Naive thymus-derived CD4-positive, alpha-beta T cell (primary cell): Measurements from ENCODE around the gene LDAH. TPM values are rescaled to one million over a fixed set of nuclear protein-coding genes. Genes with fewer than 3 reads are reported as not detected.
A peak's percentile ranks its signal among the peaks of the same experiment; 100 is the strongest.
"Not testable (repeated sequence)": the region's sequence is repeated elsewhere in the genome, so short reads cannot be mapped to it uniquely, and the experiment has no call there.

ENCODE experiments used
- ATAC-seq: fragments of 150-1000 bp; cut with Tn5 transposase; 2 replicates; pipeline ENCODE4 v1.10.0; 2021; ENCODE audit warnings: mild to moderate bottlenecking, moderate library complexity
- CTCF ChIA-PET: fragments of 350-600 bp; sonication (Branson Sonifier 250); formaldehyde crosslinking; loops from one replicate; lab custom pipeline; 2021; ENCODE audit warnings: antibody characterized with exemption; lab: Charles Lee
- POLR2A ChIA-PET: fragments of 350-600 bp; sonication (Branson Sonifier 250); formaldehyde crosslinking; loops from one replicate; lab custom pipeline; 2021; ENCODE audit warnings: antibody characterized with exemption, inconsistent platforms; lab: Charles Lee
- DNase-seq, 9 donors: peaks; one replicate each; pipeline versions ENCODE4 v3.0.0 to v3.0.0-alpha.2; 2020 to 2022; ENCODE audit warnings: mixed read lengths in 1 of 9
- H3K27ac ChIP-seq: one replicate; pipeline ENCODE4 v1.7.0; 2013; ENCODE audit warnings: mild to moderate bottlenecking, low read depth, low read length, moderate library complexity
- H3K27me3 ChIP-seq, 2 donors: one replicate each; pipeline ENCODE4 v1.7.0; 2013; ENCODE audit warnings: low read length in 2 of 2, mild to moderate bottlenecking in 2 of 2, moderate library complexity in 2 of 2; ENCODE audit not compliant: control insufficient read depth in 2 of 2, insufficient read depth in 2 of 2
- H3K36me3 ChIP-seq, 3 experiments: 1 replicate in 2 of 3; 2 replicates in 1 of 3; pipeline ENCODE4 v1.7.0; 2013; ENCODE audit warnings: low read length in 3 of 3, mild to moderate bottlenecking in 3 of 3, moderate library complexity in 1 of 3; ENCODE audit not compliant: insufficient read depth in 3 of 3, control insufficient read depth in 2 of 3
- H3K4me1 ChIP-seq, 2 donors: one replicate each; pipeline ENCODE4 v1.7.0; 2013; ENCODE audit warnings: low read length in 2 of 2, mild to moderate bottlenecking in 2 of 2, moderate library complexity in 1 of 2; ENCODE audit not compliant: control insufficient read depth in 2 of 2, insufficient read depth in 2 of 2
- H3K4me3 ChIP-seq: 2 replicates; pipeline ENCODE4 v1.7.0; 2013; ENCODE audit warnings: mild to moderate bottlenecking, low read length
- H3K9me3 ChIP-seq, 3 experiments: 1 replicate in 2 of 3; 2 replicates in 1 of 3; pipeline ENCODE4 v1.7.0; 2013; ENCODE audit warnings: low read length in 3 of 3; ENCODE audit not compliant: control insufficient read depth in 2 of 3
- H3K27ac Mint-ChIP-seq, 9 donors: one replicate each; pipeline ENCODE4 v1.8.0; 2020 to 2022; ENCODE audit warnings: mixed read lengths in 9 of 9, mild to moderate bottlenecking in 8 of 9, moderate library complexity in 5 of 9, inconsistent platforms in 2 of 9
- H3K27me3 Mint-ChIP-seq, 5 donors: one replicate each; pipeline ENCODE4 v1.8.0; 2021 to 2022; ENCODE audit warnings: mixed read lengths in 5 of 5, mild to moderate bottlenecking in 1 of 5
- H3K36me3 Mint-ChIP-seq, 5 donors: one replicate each; pipeline ENCODE4 v1.8.0; 2020 to 2022; ENCODE audit warnings: mixed read lengths in 5 of 5, mild to moderate bottlenecking in 3 of 5, inconsistent platforms in 1 of 5
- H3K4me1 Mint-ChIP-seq, 7 donors: one replicate each; pipeline ENCODE4 v1.8.0; 2020 to 2022; ENCODE audit warnings: mixed read lengths in 7 of 7, mild to moderate bottlenecking in 3 of 7, inconsistent platforms in 1 of 7
- H3K4me3 Mint-ChIP-seq, 10 donors: one replicate each; pipeline ENCODE4 v1.8.0; 2020 to 2022; ENCODE audit warnings: mild to moderate bottlenecking in 10 of 10, mixed read lengths in 10 of 10, moderate library complexity in 6 of 10, inconsistent platforms in 2 of 10
- H3K9me3 Mint-ChIP-seq, 11 donors: one replicate each; pipeline ENCODE4 v1.8.0; 2020 to 2022; ENCODE audit warnings: mixed read lengths in 11 of 11, mild to moderate bottlenecking in 4 of 11, inconsistent platforms in 1 of 11, moderate library complexity in 1 of 11
- intact Hi-C, 2 donors: fragments of 100-400 bp; cut with micrococcal nuclease; formaldehyde crosslinking; loops; one replicate each; pipeline ENCODE4 v1.15.1; 2023
- polyA plus RNA-seq, 2 donors: library from polyadenylated mRNA; unstranded; fragments of 300-500 nt; fragmentation: Illumina TruSeq; gene quantifications; one replicate each; pipeline ENCODE4 v1.2.3, GENCODE V29; 2021
- total RNA-seq, 6 experiments: library from RNA in 5 of 6; stranded (reverse) in 5 of 6; gene quantifications; 1 replicate in 5 of 6; 2 replicates in 1 of 6; pipeline ENCODE4 v1.2.3 and lab custom pipeline; 2021 to 2026

The LDAH gene
- total and polyA plus RNA-seq, 7 experiments from 2014 or later, result 8.6 to 29.8 (median 15.8) TPM

- CTCF ChIA-PET, result no interaction called here
- H3K27ac Mint-ChIP-seq, result no peak overlapping the region
- H3K4me1 Mint-ChIP-seq, result peaks cover 0 to 22% (median 17%) of the 10 kb centered on the region in 7 donors
- intact Hi-C loops, result no loop called here
- no peaks in the 10 kb centered on the region for H3K27me3 Mint-ChIP-seq
- ATAC-seq (no peak), DNase-seq (no peak)
- POLR2A ChIA-PET, result no interaction called here
- Histone ChIP-seq H3K4me3 (no peak overlapping the region), H3K36me3 (peaks cover 0 to 3% (median 0%) of the 10 kb centered on the region in 3 experiments), H3K27ac (no peak overlapping the region), H3K4me1 (no peaks in the 10 kb centered on the region), H3K27me3 (no peaks in the 10 kb centered on the region), H3K9me3 (no peaks in the 10 kb centered on the region)
- H3K36me3 Mint-ChIP-seq, result peaks cover 0 to 20% (median 16%) of the 10 kb centered on the region in 5 donors
- H3K4me3 Mint-ChIP-seq, result no peak overlapping the region
- H3K9me3 Mint-ChIP-seq, result peaks cover 0 to 4% (median 0%) of the 10 kb centered on the region in 11 donors
Measured at GRCh38 chr2:20803226-20803682, 19.6 kb downstream of the LDAH start.

GRCh38 chr2:20797096-20797495 is 25.8 kb downstream of the LDAH start:
- ChIA-PET POLR2A (no interaction called here), CTCF (no interaction called here)
- H3K4me3 ChIP-seq, result no peak overlapping the region
- H3K27me3 Mint-ChIP-seq, result no peaks in the 10 kb centered on the region
- no peak overlapping the region for H3K27ac ChIP-seq
- peaks cover 1 to 31% (median 7%) of the 10 kb centered on the region in 11 donors for H3K9me3 Mint-ChIP-seq
- peaks cover 0 to 24% (median 0%) of the 10 kb centered on the region in 3 experiments for H3K36me3 ChIP-seq
- peaks cover 0 to 31% (median 21%) of the 10 kb centered on the region in 7 donors for H3K4me1 Mint-ChIP-seq
- H3K36me3 Mint-ChIP-seq, result peaks cover 24 to 79% (median 69%) of the 10 kb centered on the region in 5 donors
- no peak overlapping the region for H3K4me3 Mint-ChIP-seq
- peaks cover 0 to 4% (median 0%) of the 10 kb centered on the region in 3 experiments for H3K9me3 ChIP-seq
- no peaks in the 10 kb centered on the region for H3K27me3 ChIP-seq
- H3K27ac Mint-ChIP-seq, result no peak overlapping the region
- ATAC-seq (no peak), DNase-seq (no peak)
- intact Hi-C loops, result no loop called here
- H3K4me1 ChIP-seq, result no peaks in the 10 kb centered on the region

GRCh38 chr2:20796374-20796791 is 26.5 kb downstream of the LDAH start:
- H3K4me1 Mint-ChIP-seq, result peaks cover 0 to 31% (median 21%) of the 10 kb centered on the region in 7 donors
- H3K4me3 Mint-ChIP-seq, result no peak overlapping the region
- H3K9me3 Mint-ChIP-seq, result peaks cover 1 to 31% (median 7%) of the 10 kb centered on the region in 11 donors
- H3K4me3 ChIP-seq, result no peak overlapping the region
- peaks cover 0 to 4% (median 0%) of the 10 kb centered on the region in 3 experiments for H3K9me3 ChIP-seq
- peaks cover 0 to 26% (median 0%) of the 10 kb centered on the region in 3 experiments for H3K36me3 ChIP-seq
- no peak overlapping the region for H3K27ac Mint-ChIP-seq
- DNase-seq (no peak), ATAC-seq (no peak)
- intact Hi-C loops, result no loop called here
- CTCF ChIA-PET, result no interaction called here
- no peak overlapping the region for H3K27ac ChIP-seq
- H3K4me1 ChIP-seq, result no peaks in the 10 kb centered on the region
- POLR2A ChIA-PET, result no interaction called here
- H3K27me3 Mint-ChIP-seq, result no peaks in the 10 kb centered on the region
- H3K36me3 Mint-ChIP-seq, result peaks cover 24 to 82% (median 70%) of the 10 kb centered on the region in 5 donors
- no peaks in the 10 kb centered on the region for H3K27me3 ChIP-seq

GRCh38 chr2:20793944-20794343 is 29.0 kb downstream of the LDAH start:
- POLR2A ChIA-PET, ATAC-seq, H3K27ac ChIP-seq, H3K27me3 Mint-ChIP-seq, H3K27ac Mint-ChIP-seq, CTCF ChIA-PET, H3K4me1 ChIP-seq, H3K4me3 ChIP-seq, H3K27me3 ChIP-seq, intact Hi-C loops, H3K4me3 Mint-ChIP-seq, H3K9me3 ChIP-seq, DNase-seq: not testable (repeated sequence)
- peaks cover 0 to 31% (median 20%) of the 10 kb centered on the region in 7 donors for H3K4me1 Mint-ChIP-seq
- peaks cover 0 to 35% (median 0%) of the 10 kb centered on the region in 3 experiments for H3K36me3 ChIP-seq
- peaks cover 29 to 92% (median 76%) of the 10 kb centered on the region in 5 donors for H3K36me3 Mint-ChIP-seq
- H3K9me3 Mint-ChIP-seq, result peaks cover 1 to 31% (median 7%) of the 10 kb centered on the region in 11 donors

- H3K9me3 ChIP-seq, result no peaks in the 10 kb centered on the region
- H3K36me3 ChIP-seq, result peaks cover 0 to 4% (median 0%) of the 10 kb centered on the region in 3 experiments
- ChIA-PET POLR2A (no interaction called here), CTCF (interaction anchor here (0.6 to 0.9 kb wide), 3 partner anchors 11 to 105 kb away, joined by 3 to 4 read pairs (median 4); no protein-coding TSS in a partner anchor)
- peaks cover 0 to 7% (median 2%) of the 10 kb centered on the region in 7 donors for H3K4me1 Mint-ChIP-seq
- H3K4me1 ChIP-seq, result no peaks in the 10 kb centered on the region
- no peaks in the 10 kb centered on the region for H3K9me3 Mint-ChIP-seq
- intact Hi-C loops, result loop anchor here (1.0 kb wide), 1 partner anchor 182 kb away; no protein-coding TSS in a partner anchor
- H3K4me3 ChIP-seq, result no peak overlapping the region
- H3K27ac ChIP-seq, result no peak overlapping the region
- peaks cover 0 to 35% (median 20%) of the 10 kb centered on the region in 5 donors for H3K36me3 Mint-ChIP-seq
- ATAC-seq, result peak; percentile 49
- no peaks in the 10 kb centered on the region for H3K27me3 ChIP-seq
- H3K4me3 Mint-ChIP-seq, result no peak overlapping the region
- no peak overlapping the region for H3K27ac Mint-ChIP-seq
- no peaks in the 10 kb centered on the region for H3K27me3 Mint-ChIP-seq
- no peak for DNase-seq
Measured at GRCh38 chr2:20781656-20782265, 41.1 kb downstream of the LDAH start.

GRCh38 chr2:20771299-20771698 is 51.6 kb downstream of the LDAH start:
- Mint-ChIP-seq H3K27me3 (no peaks in the 10 kb centered on the region), H3K9me3 (no peaks in the 10 kb centered on the region), H3K36me3 (peaks cover 14 to 71% (median 41%) of the 10 kb centered on the region in 5 donors), H3K4me3 (no peak overlapping the region), H3K4me1 (peaks cover 0 to 8% (median 0%) of the 10 kb centered on the region in 7 donors), H3K27ac (no peak overlapping the region)
- no peaks in the 10 kb centered on the region for H3K27me3 ChIP-seq
- no peak overlapping the region for H3K27ac ChIP-seq
- DNase-seq (no peak), ATAC-seq (no peak)
- peaks cover 0 to 27% (median 0%) of the 10 kb centered on the region in 3 experiments for H3K36me3 ChIP-seq
- ChIA-PET POLR2A (no interaction called here), CTCF (interaction anchor here (1.4 kb wide), 1 partner anchor 10 kb away, joined by 3 read pairs; no protein-coding TSS in a partner anchor)
- intact Hi-C loops, result no loop called here
- no peak overlapping the region for H3K4me3 ChIP-seq
- H3K4me1 ChIP-seq, result no peaks in the 10 kb centered on the region
- H3K9me3 ChIP-seq, result no peaks in the 10 kb centered on the region
